MM.1S (cell line): ENCODE data around the gene CCDC71L.

ENCODE experiments used
- DNase-seq: peaks from one replicate; pipeline ENCODE4 v3.0.0-alpha.2; 2015
- H2AFZ ChIP-seq: fragments of 300-600 bp; sonication (generic); 2 replicates; pipeline ENCODE4 v1.6.0; 2016; ENCODE audit warnings: antibody characterized with exemption, low read length
- H3F3A ChIP-seq: fragments of 300-600 bp; sonication (generic); 2 replicates; pipeline ENCODE4 v1.6.1; 2016; ENCODE audit warnings: mild to moderate bottlenecking, antibody characterized with exemption, low read length, moderate library complexity, mixed read lengths; ENCODE audit not compliant: insufficient read depth
- H3K27ac ChIP-seq: fragments of 300-600 bp; sonication (generic); 2 replicates; pipeline ENCODE4 v1.5.1; 2016; ENCODE audit warnings: mild to moderate bottlenecking, low read length
- H3K27me3 ChIP-seq: fragments of 300-600 bp; sonication (generic); replicated peaks from 2 replicates; pipeline ENCODE4 v1.6.0; 2016; ENCODE audit warnings: low read length; ENCODE audit not compliant: insufficient read depth
- H3K36me3 ChIP-seq: fragments of 300-600 bp; sonication (generic); replicated peaks from 2 replicates; pipeline ENCODE4 v1.6.1; 2016; ENCODE audit warnings: mild to moderate bottlenecking, low read length, mixed read lengths; ENCODE audit not compliant: insufficient read depth
- H3K4me1 ChIP-seq: fragments of 300-600 bp; sonication (generic); 2 replicates; pipeline ENCODE4 v1.6.1; 2016; ENCODE audit warnings: low read length, mixed read lengths
- H3K4me2 ChIP-seq: fragments of 300-600 bp; sonication (generic); 2 replicates; pipeline ENCODE4 v1.6.0; 2016; ENCODE audit warnings: low read depth, low read length
- H3K4me3 ChIP-seq: fragments of 300-600 bp; sonication (generic); 2 replicates; pipeline ENCODE4 v1.5.1; 2016; ENCODE audit warnings: low read length, mixed read lengths
- H3K79me2 ChIP-seq: fragments of 300-600 bp; sonication (generic); 2 replicates; pipeline ENCODE4 v1.6.1; 2016; ENCODE audit warnings: mixed run types, low read length, mixed read lengths
- H3K9ac ChIP-seq: fragments of 300-600 bp; sonication (generic); 2 replicates; pipeline ENCODE4 v1.6.1; 2016; ENCODE audit warnings: low read length, mixed read lengths
- H3K9me2 ChIP-seq: fragments of 300-600 bp; sonication (generic); replicated peaks from 2 replicates; pipeline ENCODE4 v1.6.1; 2016; ENCODE audit warnings: mild to moderate bottlenecking, low read length, mixed read lengths; ENCODE audit not compliant: insufficient read depth
- H3K9me3 ChIP-seq: fragments of 300-600 bp; sonication (generic); replicated peaks from 2 replicates; pipeline ENCODE4 v1.6.1; 2016; ENCODE audit warnings: mild to moderate bottlenecking, low read length, mixed read lengths; ENCODE audit not compliant: insufficient read depth
- H4K20me1 ChIP-seq: fragments of 300-600 bp; sonication (generic); 2 replicates; pipeline ENCODE4 v1.6.1; 2016; ENCODE audit warnings: mild to moderate bottlenecking, low read length, moderate library complexity, mixed read lengths; ENCODE audit not compliant: insufficient read depth
- EZH2 ChIP-seq: fragments of 300-600 bp; sonication (generic); optimal IDR thresholded peaks from 2 replicates; pipeline ENCODE3; 2017; ENCODE audit warnings: low read depth, mild to moderate bottlenecking, antibody characterized with exemption, low read length, mixed read lengths
- EZH2phosphoT487 ChIP-seq: fragments of 300-600 bp; sonication (generic); IDR thresholded peaks from 2 replicates; pipeline ENCODE4 v1.6.1; 2018; ENCODE audit warnings: antibody characterized with exemption, low read length
- TF ChIP-seq, protein P1 (sequence below): fragments of 300-600 bp; sonication (generic); IDR thresholded peaks from 2 replicates; pipeline ENCODE4 v1.5.1; 2016; ENCODE audit warnings: antibody characterized with exemption, low read length, mixed read lengths

The CCDC71L gene

DNA sequence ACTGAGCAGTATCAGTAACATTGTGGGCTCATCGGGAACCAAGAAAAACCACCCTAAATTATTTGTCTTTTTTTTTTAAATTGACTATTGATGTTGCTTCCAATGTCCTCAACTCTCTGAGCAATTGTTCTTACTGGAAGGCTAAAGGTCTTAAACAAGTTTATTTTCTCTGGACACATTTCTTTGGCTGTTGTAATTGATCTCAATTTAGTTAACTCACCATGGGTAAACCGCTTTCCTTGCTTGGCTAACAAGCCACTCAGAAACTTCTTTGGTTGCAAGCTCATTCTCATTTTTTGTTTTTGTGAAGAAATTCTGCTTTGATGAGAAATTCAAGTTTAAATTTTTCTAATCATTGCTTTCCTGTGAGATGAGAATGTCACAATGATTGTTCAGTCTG, 25.5 kb downstream of the CCDC71L start:
- DNase-seq = no peak
- H3K27ac ChIP-seq = no peak overlapping the region
- no peaks in the 10 kb centered on the region for H3K9me2 ChIP-seq
- no peaks in the 10 kb centered on the region for H3F3A ChIP-seq
- H3K27me3 ChIP-seq = no peaks in the 10 kb centered on the region
- TF ChIP-seq, protein P1, sequence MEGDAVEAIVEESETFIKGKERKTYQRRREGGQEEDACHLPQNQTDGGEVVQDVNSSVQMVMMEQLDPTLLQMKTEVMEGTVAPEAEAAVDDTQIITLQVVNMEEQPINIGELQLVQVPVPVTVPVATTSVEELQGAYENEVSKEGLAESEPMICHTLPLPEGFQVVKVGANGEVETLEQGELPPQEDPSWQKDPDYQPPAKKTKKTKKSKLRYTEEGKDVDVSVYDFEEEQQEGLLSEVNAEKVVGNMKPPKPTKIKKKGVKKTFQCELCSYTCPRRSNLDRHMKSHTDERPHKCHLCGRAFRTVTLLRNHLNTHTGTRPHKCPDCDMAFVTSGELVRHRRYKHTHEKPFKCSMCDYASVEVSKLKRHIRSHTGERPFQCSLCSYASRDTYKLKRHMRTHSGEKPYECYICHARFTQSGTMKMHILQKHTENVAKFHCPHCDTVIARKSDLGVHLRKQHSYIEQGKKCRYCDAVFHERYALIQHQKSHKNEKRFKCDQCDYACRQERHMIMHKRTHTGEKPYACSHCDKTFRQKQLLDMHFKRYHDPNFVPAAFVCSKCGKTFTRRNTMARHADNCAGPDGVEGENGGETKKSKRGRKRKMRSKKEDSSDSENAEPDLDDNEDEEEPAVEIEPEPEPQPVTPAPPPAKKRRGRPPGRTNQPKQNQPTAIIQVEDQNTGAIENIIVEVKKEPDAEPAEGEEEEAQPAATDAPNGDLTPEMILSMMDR = no peak
- no peaks in the 10 kb centered on the region for H3K79me2 ChIP-seq
- no peaks in the 10 kb centered on the region for H4K20me1 ChIP-seq
- H2AFZ ChIP-seq = no peak overlapping the region
- H3K4me2 ChIP-seq = no peak overlapping the region
- no peaks in the 10 kb centered on the region for H3K9me3 ChIP-seq
- no peak overlapping the region for H3K4me3 ChIP-seq
- no peaks in the 10 kb centered on the region for H3K36me3 ChIP-seq
- H3K9ac ChIP-seq = no peak overlapping the region
- no peaks in the 10 kb centered on the region for H3K4me1 ChIP-seq

DNA sequence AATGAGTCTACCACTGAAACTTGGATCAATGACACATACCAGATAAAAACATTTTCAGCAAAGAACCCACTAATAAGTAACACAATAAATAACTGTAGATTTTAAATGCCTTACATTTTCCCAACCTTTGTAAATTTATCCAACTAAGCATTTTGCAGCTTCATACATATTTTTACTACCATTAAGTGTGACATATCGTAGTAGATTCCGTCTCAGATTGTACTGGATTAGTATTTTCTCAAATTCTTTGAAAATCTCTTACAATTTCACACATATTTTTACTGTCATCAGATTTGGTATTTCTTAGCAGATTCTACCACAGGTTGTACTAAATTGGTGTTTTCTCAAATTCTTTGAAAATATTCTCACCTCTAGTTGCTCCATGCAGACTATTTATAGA, 26.0 kb downstream of the CCDC71L start:
- TF ChIP-seq, protein P1 = no peak
- TF ChIP-seq EZH2 (no peak), EZH2phosphoT487 (no peak)
- no peak overlapping the region for H3K9ac ChIP-seq
- H3F3A ChIP-seq = no peaks in the 10 kb centered on the region
- no peaks in the 10 kb centered on the region for H4K20me1 ChIP-seq
- no peaks in the 10 kb centered on the region for H3K4me1 ChIP-seq
- no peaks in the 10 kb centered on the region for H3K36me3 ChIP-seq
- no peaks in the 10 kb centered on the region for H3K9me3 ChIP-seq
- H3K79me2 ChIP-seq = no peaks in the 10 kb centered on the region
- no peak overlapping the region for H3K4me3 ChIP-seq
- H3K27me3 ChIP-seq = no peaks in the 10 kb centered on the region
- H3K9me2 ChIP-seq = no peaks in the 10 kb centered on the region
- DNase-seq = no peak
- H3K4me2 ChIP-seq = no peak overlapping the region
- no peak overlapping the region for H3K27ac ChIP-seq
- no peak overlapping the region for H2AFZ ChIP-seq

DNA sequence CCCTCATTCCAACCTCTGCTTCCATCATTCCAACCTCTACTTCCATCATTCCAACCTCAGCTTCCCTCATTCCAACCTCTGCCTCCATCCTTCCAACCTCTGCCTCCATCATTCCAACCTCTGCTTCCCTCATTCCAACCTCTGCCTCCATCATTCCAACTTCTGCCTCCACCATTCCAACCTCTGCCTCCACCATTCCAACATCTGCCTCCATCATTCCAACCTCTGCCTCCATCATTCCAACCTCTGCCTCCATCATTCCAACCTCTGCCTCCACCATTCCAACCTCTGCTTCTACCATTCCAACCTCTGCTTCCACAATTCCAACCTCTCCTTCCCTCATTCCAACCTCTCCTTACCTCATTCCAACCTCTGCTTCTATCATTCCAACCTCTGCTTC, 30.3 kb downstream of the CCDC71L start:
- Histone ChIP-seq H3K9me3 (no peaks in the 10 kb centered on the region), H4K20me1 (no peaks in the 10 kb centered on the region), H3K4me2 (no peak overlapping the region), H3K79me2 (no peaks in the 10 kb centered on the region), H3K4me3 (no peak overlapping the region), H3K27me3 (no peaks in the 10 kb centered on the region), H3K9ac (no peak overlapping the region), H3K27ac (no peak overlapping the region), H3F3A (no peaks in the 10 kb centered on the region), H3K36me3 (no peaks in the 10 kb centered on the region), H2AFZ (no peak overlapping the region), H3K4me1 (no peaks in the 10 kb centered on the region), H3K9me2 (no peaks in the 10 kb centered on the region)
- DNase-seq = no peak
- TF ChIP-seq, protein P1 = no peak
- TF ChIP-seq EZH2phosphoT487 = no peak
- no peak for TF ChIP-seq EZH2

DNA sequence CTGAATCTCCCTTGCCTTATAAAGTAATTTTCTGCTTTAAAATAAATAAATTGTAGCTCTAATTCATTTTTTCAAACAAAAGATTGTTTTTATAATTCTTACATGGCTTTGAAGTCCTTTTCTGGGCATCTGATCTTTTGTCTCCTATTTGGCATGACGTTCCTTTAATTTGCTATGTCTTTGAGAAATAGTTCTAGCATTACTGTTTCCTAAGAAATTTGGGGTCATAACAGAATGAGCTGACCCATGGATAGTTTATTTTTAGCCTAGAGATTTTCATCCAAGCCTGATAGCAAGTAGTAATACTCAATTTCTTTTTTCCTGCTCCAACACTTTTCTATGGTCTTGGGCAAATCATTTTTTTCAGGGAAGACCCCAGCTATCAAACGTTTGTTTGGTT, 31.4 kb downstream of the CCDC71L start:
- no peak overlapping the region for H3K4me2 ChIP-seq
- no peak overlapping the region for H3K4me3 ChIP-seq
- H4K20me1 ChIP-seq = no peaks in the 10 kb centered on the region
- TF ChIP-seq, protein P1 = no peak
- TF ChIP-seq EZH2 = no peak
- TF ChIP-seq EZH2phosphoT487 = no peak
- H3F3A ChIP-seq = no peaks in the 10 kb centered on the region
- no peak overlapping the region for H3K9ac ChIP-seq
- H3K27me3 ChIP-seq = no peaks in the 10 kb centered on the region
- H3K36me3 ChIP-seq = no peaks in the 10 kb centered on the region
- H3K27ac ChIP-seq = no peak overlapping the region
- H3K79me2 ChIP-seq = no peaks in the 10 kb centered on the region
- no peaks in the 10 kb centered on the region for H3K9me2 ChIP-seq
- H2AFZ ChIP-seq = no peak overlapping the region
- no peaks in the 10 kb centered on the region for H3K9me3 ChIP-seq
- no peaks in the 10 kb centered on the region for H3K4me1 ChIP-seq
- DNase-seq = no peak
